GM12878 (cell line): ENCODE data around the gene GPRC5D. TPM values are rescaled to one million over a fixed set of nuclear protein-coding genes. Genes with fewer than 3 reads are reported as not detected.

Experiments used
- ATAC-seq: fragments of 200-7000 bp; cut with Tn5 transposase; 3 replicates; pipeline ENCODE4 v1.9.1; 2020; ENCODE audit warnings: mild to moderate bottlenecking, moderate library complexity
- BruUV-seq: library from RNA; stranded (reverse); fragments of 400-500 nt; replicated peaks from 2 replicates; lab custom pipeline; 2021; lab: Mats Ljungman, UMichigan
- CTCF ChIA-PET: fragments of 300-600 bp; sonication (Branson Sonifier 250); formaldehyde crosslinking; extraction: SDS; loops from one replicate; lab custom pipeline; 2021; ENCODE audit warnings: inconsistent platforms; lab: Yijun Ruan, JAX
- POLR2A ChIA-PET: fragments of 350-600 bp; formaldehyde crosslinking; extraction: SDS; loops from one replicate; lab custom pipeline; 2021; ENCODE audit warnings: inconsistent platforms; lab: Charles Lee
- RAD21 ChIA-PET: fragments of 300-600 bp; sonication (Branson Sonifier 250); formaldehyde crosslinking; loops from one replicate; lab custom pipeline; 2023; ENCODE audit warnings: antibody characterized with exemption; ENCODE audit not compliant: unreplicated experiment; lab: Charles Lee
- SMC1A ChIA-PET: fragments of 300-600 bp; sonication (Branson Sonifier 250); formaldehyde crosslinking; loops from one replicate; lab custom pipeline; 2023; ENCODE audit not compliant: unreplicated experiment, uncharacterized antibody; lab: Charles Lee
- DNase-seq: peaks from one replicate; pipeline ENCODE4 v3.0.0-alpha.2; 2011; ENCODE audit warnings: low read depth, low spot score
- FAIRE-seq: peaks from 3 replicates; lab custom pipeline; 2011; peaks lifted over from hg19 to GRCh38; lab: Jason Lieb, UNC
- H2AFZ ChIP-seq: 2 replicates; pipeline ENCODE4 v1.6.0; 2011; ENCODE audit warnings: low read depth, low read length, control low read depth; ENCODE audit not compliant: control insufficient read depth
- H3K27ac ChIP-seq: 2 replicates; pipeline ENCODE4 v1.5.1; 2011; ENCODE audit warnings: control low read depth; ENCODE audit not compliant: control insufficient read depth, insufficient read depth
- H3K27me3 ChIP-seq, 2 experiments: replicated peaks in 1 of 2; 2 replicates each; pipeline versions ENCODE4 v1.6.0 to v1.6.1; 2011; ENCODE audit warnings: low read length in 1 of 2; ENCODE audit not compliant: control insufficient read depth in 2 of 2, insufficient read depth in 2 of 2
- H3K36me3 ChIP-seq, 2 experiments: 2 replicates each; pipeline ENCODE4 v1.5.1; 2011; ENCODE audit warnings: low read length in 1 of 2; ENCODE audit not compliant: control insufficient read depth in 2 of 2, insufficient read depth in 2 of 2
- H3K4me1 ChIP-seq: 2 replicates; pipeline ENCODE4 v1.6.1; 2011; ENCODE audit warnings: mild to moderate bottlenecking, low read length, moderate library complexity, mixed read lengths; ENCODE audit not compliant: control insufficient read depth, insufficient read depth
- H3K4me2 ChIP-seq: 2 replicates; pipeline ENCODE4 v1.6.0; 2011; ENCODE audit warnings: control low read depth; ENCODE audit not compliant: control insufficient read depth, insufficient read depth
- H3K4me3 ChIP-seq: fragments of 200-600 bp; sonication (generic); 2 replicates; pipeline ENCODE4 v1.5.1; 2016
- H3K79me2 ChIP-seq: 2 replicates; pipeline ENCODE4 v1.6.0; 2011; ENCODE audit warnings: low read length; ENCODE audit not compliant: control insufficient read depth, insufficient read depth
- H3K9ac ChIP-seq: 2 replicates; pipeline ENCODE4 v1.8.0; 2011; ENCODE audit warnings: low read length, control low read depth, mixed read lengths; ENCODE audit not compliant: control insufficient read depth, insufficient read depth
- H3K9me3 ChIP-seq: replicated peaks from 3 replicates; pipeline ENCODE4 v1.5.1; 2011; ENCODE audit warnings: mild to moderate bottlenecking, low read length; ENCODE audit not compliant: control insufficient read depth, insufficient read depth
- H4K20me1 ChIP-seq: 2 replicates; pipeline ENCODE4 v1.6.0; 2011; ENCODE audit not compliant: control insufficient read depth, insufficient read depth
- BMI1 ChIP-seq: fragments of 450-650 bp; IDR thresholded peaks from 2 replicates; pipeline ENCODE4 v1.6.1; 2016; ENCODE audit warnings: mild to moderate bottlenecking, moderate library complexity, borderline replicate concordance
- MAX ChIP-seq: IDR thresholded peaks from 2 replicates; pipeline ENCODE4 v1.6.1; 2012; ENCODE audit warnings: low read depth, low read length, improper control_type of control experiment
- SMAD1 ChIP-seq: fragments of 450-650 bp; IDR thresholded peaks from 2 replicates; pipeline ENCODE4 v1.6.1; 2018; ENCODE audit warnings: mild to moderate bottlenecking, low read depth; ENCODE audit not compliant: partially characterized antibody
- SP1 ChIP-seq: IDR thresholded peaks from one replicate; pipeline ENCODE4 v1.6.1; 2011; ENCODE audit warnings: low read depth, low read length
- WGBS: methylation state at CpG from one replicate; pipeline ENCODE4 v1.1.6; 2016; ENCODE audit warnings: low lambda C conversion rate; ENCODE audit not compliant: insufficient replicate concordance, insufficient coverage; ENCODE audit errors: missing lambda C conversion rate; 5-methylcytosine and 5-hydroxymethylcytosine counted together
- in situ Hi-C: fragments of 300-500 bp; cut with MboI; formaldehyde crosslinking; loops from 9 replicates; pipeline ENCODE4 v1.14.3; 2018; ENCODE audit warnings: mixed read lengths
- intact Hi-C: fragments of 100-400 bp; cut with micrococcal nuclease; formaldehyde crosslinking; loops from one replicate; pipeline ENCODE4 v1.14.2; 2022; ENCODE audit not compliant: unreplicated experiment
- polyA plus RNA-seq, 11 experiments: library from polyadenylated mRNA; depleted of rRNA in 4 of 11; unstranded in 6 of 11; stranded (reverse) in 5 of 11; fragments of >200 nt; fragmentation: Nextera tagmentation in 4 of 11; fragmentation: Illumina TruSeq in 1 of 11; extraction: Ambion mirVana in 4 of 11; extraction: Trizol in 1 of 11; gene quantifications; 1 replicate in 1 of 11; 2 replicates in 10 of 11; pipeline versions ENCODE4 v1.2.1 to v1.2.3, GENCODE V29; 2011 to 2016; ENCODE audit warnings: inconsistent platforms in 2 of 11, missing spikeins in 2 of 11, low read depth in 1 of 11
- total RNA-seq, 4 experiments: library from RNA; depleted of rRNA in 3 of 4; stranded (reverse); fragments of >200 nt in 3 of 4; fragmentation: Illumina TruSeq in 1 of 4; extraction: Trizol in 1 of 4; gene quantifications; 2 replicates each; pipeline versions ENCODE4 v1.2.1 to v1.2.3, GENCODE V29; 2013 to 2021
- TF ChIP-seq, protein P1 (sequence below): fragments of 450-650 bp; IDR thresholded peaks from 2 replicates; pipeline ENCODE4 v1.6.1; 2017; ENCODE audit warnings: antibody characterized with exemption, mild to moderate bottlenecking, moderate library complexity
- TF ChIP-seq, protein P2 (sequence below): IDR thresholded peaks from 2 replicates; pipeline ENCODE4 v1.6.1; 2012; ENCODE audit warnings: improper control_type of control experiment, low read depth, low read length; ENCODE audit not compliant: insufficient replicate concordance
- TF ChIP-seq, protein P3 (sequence below): IDR thresholded peaks from 2 replicates; pipeline ENCODE4 v1.6.1; 2011; ENCODE audit warnings: low read depth, low read length, improper control_type of control experiment, borderline replicate concordance
- TF ChIP-seq, protein P4 (sequence below): fragments of 450-650 bp; IDR thresholded peaks from 2 replicates; pipeline ENCODE4 v1.6.1; 2017; ENCODE audit warnings: mild to moderate bottlenecking, moderate library complexity

GPRC5D gene
- total and polyA plus RNA-seq, 10 of the 15 experiments (the other 5 are each of a cell fraction or from before 2014, with no cell fraction given), result 0.18 to 0.90 (median 0.37) TPM; not detected in 3

DNA sequence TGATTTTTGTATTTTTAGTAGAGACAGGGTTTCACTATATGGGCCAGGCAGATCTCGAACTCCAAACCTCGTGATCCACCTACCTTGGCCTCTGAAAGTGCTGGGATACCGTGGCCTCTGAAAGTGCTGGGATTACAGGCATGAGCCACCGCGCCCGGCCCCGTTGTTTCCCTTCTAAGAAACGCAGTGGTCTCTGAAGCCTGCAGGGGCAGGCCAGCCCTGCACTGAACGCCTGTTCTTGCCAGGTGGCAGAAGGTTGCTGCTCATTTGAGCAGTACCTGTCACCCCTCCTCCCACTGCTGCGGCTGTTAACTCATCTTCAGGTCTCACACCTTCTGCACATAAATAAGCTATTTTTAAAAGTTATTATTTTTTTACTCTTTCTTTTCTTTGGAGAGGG is 36.3 kb downstream of the GPRC5D start (continued):
- no peak for TF ChIP-seq SMAD1
- TF ChIP-seq, protein P1, sequence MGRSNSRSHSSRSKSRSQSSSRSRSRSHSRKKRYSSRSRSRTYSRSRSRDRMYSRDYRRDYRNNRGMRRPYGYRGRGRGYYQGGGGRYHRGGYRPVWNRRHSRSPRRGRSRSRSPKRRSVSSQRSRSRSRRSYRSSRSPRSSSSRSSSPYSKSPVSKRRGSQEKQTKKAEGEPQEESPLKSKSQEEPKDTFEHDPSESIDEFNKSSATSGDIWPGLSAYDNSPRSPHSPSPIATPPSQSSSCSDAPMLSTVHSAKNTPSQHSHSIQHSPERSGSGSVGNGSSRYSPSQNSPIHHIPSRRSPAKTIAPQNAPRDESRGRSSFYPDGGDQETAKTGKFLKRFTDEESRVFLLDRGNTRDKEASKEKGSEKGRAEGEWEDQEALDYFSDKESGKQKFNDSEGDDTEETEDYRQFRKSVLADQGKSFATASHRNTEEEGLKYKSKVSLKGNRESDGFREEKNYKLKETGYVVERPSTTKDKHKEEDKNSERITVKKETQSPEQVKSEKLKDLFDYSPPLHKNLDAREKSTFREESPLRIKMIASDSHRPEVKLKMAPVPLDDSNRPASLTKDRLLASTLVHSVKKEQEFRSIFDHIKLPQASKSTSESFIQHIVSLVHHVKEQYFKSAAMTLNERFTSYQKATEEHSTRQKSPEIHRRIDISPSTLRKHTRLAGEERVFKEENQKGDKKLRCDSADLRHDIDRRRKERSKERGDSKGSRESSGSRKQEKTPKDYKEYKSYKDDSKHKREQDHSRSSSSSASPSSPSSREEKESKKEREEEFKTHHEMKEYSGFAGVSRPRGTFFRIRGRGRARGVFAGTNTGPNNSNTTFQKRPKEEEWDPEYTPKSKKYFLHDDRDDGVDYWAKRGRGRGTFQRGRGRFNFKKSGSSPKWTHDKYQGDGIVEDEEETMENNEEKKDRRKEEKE, result no peak

GRCh38 chr12:12912711-12913110 is 39.3 kb downstream of the GPRC5D start:
- ChIA-PET POLR2A (no interaction called here), CTCF (no interaction called here), SMC1A (interaction anchor here (0.6 to 4.5 kb wide), 2 partner anchors 124 to 209 kb away, joined by 3 to 34 read pairs; no protein-coding TSS in a partner anchor), RAD21 (no interaction called here)
- ATAC-seq (no peak), DNase-seq (no peak), FAIRE-seq (no peak)
- Histone ChIP-seq H3K4me2 (no peak overlapping the region), H3K27me3 (peaks cover 0 to 3% of the 10 kb centered on the region in 2 experiments; a peak in 1 of 4 replicates), H3K36me3 (no peaks in the 10 kb centered on the region), H3K27ac (no peak overlapping the region), H2AFZ (no peak overlapping the region), H3K79me2 (no peaks in the 10 kb centered on the region), H3K4me1 (peaks cover 5% of the 10 kb centered on the region; the same call in 1 of the 2 replicates), H3K9me3 (no peaks in the 10 kb centered on the region), H4K20me1 (no peaks in the 10 kb centered on the region; the same call in 1 of the 2 replicates), H3K9ac (no peak overlapping the region), H3K4me3 (no peak overlapping the region)
- WGBS, result 43% methylated on average over 5 of the region's 5 CpGs
- in situ Hi-C loops, result loop anchor here (5.0 kb wide), 1 partner anchor 300 kb away; no protein-coding TSS in a partner anchor
- intact Hi-C loops, result no loop called here
- BruUV-seq, result no TSS peak
- TF ChIP-seq BMI1, result no peak
- TF ChIP-seq, protein P2, sequence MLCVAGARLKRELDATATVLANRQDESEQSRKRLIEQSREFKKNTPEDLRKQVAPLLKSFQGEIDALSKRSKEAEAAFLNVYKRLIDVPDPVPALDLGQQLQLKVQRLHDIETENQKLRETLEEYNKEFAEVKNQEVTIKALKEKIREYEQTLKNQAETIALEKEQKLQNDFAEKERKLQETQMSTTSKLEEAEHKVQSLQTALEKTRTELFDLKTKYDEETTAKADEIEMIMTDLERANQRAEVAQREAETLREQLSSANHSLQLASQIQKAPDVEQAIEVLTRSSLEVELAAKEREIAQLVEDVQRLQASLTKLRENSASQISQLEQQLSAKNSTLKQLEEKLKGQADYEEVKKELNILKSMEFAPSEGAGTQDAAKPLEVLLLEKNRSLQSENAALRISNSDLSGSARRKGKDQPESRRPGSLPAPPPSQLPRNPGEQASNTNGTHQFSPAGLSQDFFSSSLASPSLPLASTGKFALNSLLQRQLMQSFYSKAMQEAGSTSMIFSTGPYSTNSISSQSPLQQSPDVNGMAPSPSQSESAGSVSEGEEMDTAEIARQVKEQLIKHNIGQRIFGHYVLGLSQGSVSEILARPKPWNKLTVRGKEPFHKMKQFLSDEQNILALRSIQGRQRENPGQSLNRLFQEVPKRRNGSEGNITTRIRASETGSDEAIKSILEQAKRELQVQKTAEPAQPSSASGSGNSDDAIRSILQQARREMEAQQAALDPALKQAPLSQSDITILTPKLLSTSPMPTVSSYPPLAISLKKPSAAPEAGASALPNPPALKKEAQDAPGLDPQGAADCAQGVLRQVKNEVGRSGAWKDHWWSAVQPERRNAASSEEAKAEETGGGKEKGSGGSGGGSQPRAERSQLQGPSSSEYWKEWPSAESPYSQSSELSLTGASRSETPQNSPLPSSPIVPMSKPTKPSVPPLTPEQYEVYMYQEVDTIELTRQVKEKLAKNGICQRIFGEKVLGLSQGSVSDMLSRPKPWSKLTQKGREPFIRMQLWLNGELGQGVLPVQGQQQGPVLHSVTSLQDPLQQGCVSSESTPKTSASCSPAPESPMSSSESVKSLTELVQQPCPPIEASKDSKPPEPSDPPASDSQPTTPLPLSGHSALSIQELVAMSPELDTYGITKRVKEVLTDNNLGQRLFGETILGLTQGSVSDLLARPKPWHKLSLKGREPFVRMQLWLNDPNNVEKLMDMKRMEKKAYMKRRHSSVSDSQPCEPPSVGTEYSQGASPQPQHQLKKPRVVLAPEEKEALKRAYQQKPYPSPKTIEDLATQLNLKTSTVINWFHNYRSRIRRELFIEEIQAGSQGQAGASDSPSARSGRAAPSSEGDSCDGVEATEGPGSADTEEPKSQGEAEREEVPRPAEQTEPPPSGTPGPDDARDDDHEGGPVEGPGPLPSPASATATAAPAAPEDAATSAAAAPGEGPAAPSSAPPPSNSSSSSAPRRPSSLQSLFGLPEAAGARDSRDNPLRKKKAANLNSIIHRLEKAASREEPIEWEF, result no peak
- TF ChIP-seq, protein P3, sequence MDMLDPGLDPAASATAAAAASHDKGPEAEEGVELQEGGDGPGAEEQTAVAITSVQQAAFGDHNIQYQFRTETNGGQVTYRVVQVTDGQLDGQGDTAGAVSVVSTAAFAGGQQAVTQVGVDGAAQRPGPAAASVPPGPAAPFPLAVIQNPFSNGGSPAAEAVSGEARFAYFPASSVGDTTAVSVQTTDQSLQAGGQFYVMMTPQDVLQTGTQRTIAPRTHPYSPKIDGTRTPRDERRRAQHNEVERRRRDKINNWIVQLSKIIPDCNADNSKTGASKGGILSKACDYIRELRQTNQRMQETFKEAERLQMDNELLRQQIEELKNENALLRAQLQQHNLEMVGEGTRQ, result no peak
- TF ChIP-seq MAX, result no peak
- no peak for TF ChIP-seq SP1
- TF ChIP-seq, protein P4, sequence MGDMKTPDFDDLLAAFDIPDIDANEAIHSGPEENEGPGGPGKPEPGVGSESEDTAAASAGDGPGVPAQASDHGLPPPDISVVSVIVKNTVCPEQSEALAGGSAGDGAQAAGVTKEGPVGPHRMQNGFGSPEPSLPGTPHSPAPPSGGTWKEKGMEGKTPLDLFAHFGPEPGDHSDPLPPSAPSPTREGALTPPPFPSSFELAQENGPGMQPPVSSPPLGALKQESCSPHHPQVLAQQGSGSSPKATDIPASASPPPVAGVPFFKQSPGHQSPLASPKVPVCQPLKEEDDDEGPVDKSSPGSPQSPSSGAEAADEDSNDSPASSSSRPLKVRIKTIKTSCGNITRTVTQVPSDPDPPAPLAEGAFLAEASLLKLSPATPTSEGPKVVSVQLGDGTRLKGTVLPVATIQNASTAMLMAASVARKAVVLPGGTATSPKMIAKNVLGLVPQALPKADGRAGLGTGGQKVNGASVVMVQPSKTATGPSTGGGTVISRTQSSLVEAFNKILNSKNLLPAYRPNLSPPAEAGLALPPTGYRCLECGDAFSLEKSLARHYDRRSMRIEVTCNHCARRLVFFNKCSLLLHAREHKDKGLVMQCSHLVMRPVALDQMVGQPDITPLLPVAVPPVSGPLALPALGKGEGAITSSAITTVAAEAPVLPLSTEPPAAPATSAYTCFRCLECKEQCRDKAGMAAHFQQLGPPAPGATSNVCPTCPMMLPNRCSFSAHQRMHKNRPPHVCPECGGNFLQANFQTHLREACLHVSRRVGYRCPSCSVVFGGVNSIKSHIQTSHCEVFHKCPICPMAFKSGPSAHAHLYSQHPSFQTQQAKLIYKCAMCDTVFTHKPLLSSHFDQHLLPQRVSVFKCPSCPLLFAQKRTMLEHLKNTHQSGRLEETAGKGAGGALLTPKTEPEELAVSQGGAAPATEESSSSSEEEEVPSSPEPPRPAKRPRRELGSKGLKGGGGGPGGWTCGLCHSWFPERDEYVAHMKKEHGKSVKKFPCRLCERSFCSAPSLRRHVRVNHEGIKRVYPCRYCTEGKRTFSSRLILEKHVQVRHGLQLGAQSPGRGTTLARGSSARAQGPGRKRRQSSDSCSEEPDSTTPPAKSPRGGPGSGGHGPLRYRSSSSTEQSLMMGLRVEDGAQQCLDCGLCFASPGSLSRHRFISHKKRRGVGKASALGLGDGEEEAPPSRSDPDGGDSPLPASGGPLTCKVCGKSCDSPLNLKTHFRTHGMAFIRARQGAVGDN, result no peak
